Activated gamma-delta T cell (primary cell): ENCODE results near the gene PBX1.
"Not testable (repeated sequence)": the region's sequence is repeated elsewhere in the genome, so short reads cannot be mapped to it uniquely, and the experiment has no call there.

ENCODE experiments used
- DNase-seq: peaks from one replicate; lab custom pipeline; 2025; lab: John Stamatoyannopoulos, UW

PBX1 gene

GRCh38 chr1:164640686-164641352, 81.8 kb downstream of the PBX1 start:
- no peak for DNase-seq

GRCh38 chr1:164641353-164641730, 82.4 kb downstream of the PBX1 start:
- no peak for DNase-seq

- DNase-seq, result no peak
Measured at GRCh38 chr1:164643018-164643417, 84.0 kb downstream of the PBX1 start.

- no peak for DNase-seq
Measured at GRCh38 chr1:164644268-164644667, 85.3 kb downstream of the PBX1 start.

- no peak for DNase-seq
Measured at GRCh38 chr1:164644774-164645644, 86.0 kb downstream of the PBX1 start.

GRCh38 chr1:164645921-164646320, 86.9 kb downstream of the PBX1 start:
- no peak for DNase-seq

GRCh38 chr1:164647211-164647610, 88.2 kb downstream of the PBX1 start:
- DNase-seq, result no peak

- DNase-seq, result no peak
Measured at GRCh38 chr1:164648636-164649035, 89.7 kb downstream of the PBX1 start.

- no peak for DNase-seq
Measured at GRCh38 chr1:164649146-164649545, 90.2 kb downstream of the PBX1 start.

GRCh38 chr1:164650531-164650930, 91.5 kb downstream of the PBX1 start:
- DNase-seq, result no peak

GRCh38 chr1:164651351-164651951, 92.5 kb downstream of the PBX1 start:
- DNase-seq, result no peak

- not testable (repeated sequence) for DNase-seq
Measured at GRCh38 chr1:164652969-164653368, 94.0 kb downstream of the PBX1 start.

- no peak for DNase-seq
Measured at GRCh38 chr1:164653705-164654104, 94.7 kb downstream of the PBX1 start.

- DNase-seq, result no peak
Measured at GRCh38 chr1:164654200-164654599, 95.2 kb downstream of the PBX1 start.

- no peak for DNase-seq
Measured at GRCh38 chr1:164658864-164659263, 99.9 kb downstream of the PBX1 start.

GRCh38 chr1:164659621-164660411, 100.8 kb downstream of the PBX1 start:
- no peak for DNase-seq

GRCh38 chr1:164660412-164660772, 101.4 kb downstream of the PBX1 start:
- no peak for DNase-seq

- DNase-seq, result no peak
Measured at GRCh38 chr1:164660775-164661174, 101.8 kb downstream of the PBX1 start.

GRCh38 chr1:164662462-164662861, 103.5 kb downstream of the PBX1 start:
- no peak for DNase-seq

GRCh38 chr1:164662955-164663354, 104.0 kb downstream of the PBX1 start:
- DNase-seq, result no peak

GRCh38 chr1:164664127-164664526, 105.1 kb downstream of the PBX1 start:
- DNase-seq, result no peak

GRCh38 chr1:164667001-164667400, 108.0 kb downstream of the PBX1 start:
- DNase-seq, result no peak
